Measurements from ENCODE around the gene PDE6C.

Gene PDE6C

GRCh38 chr10:93707623-93708022 lies 95.3 kb downstream of the PDE6C start:
- no peak for DNase-seq

GRCh38 chr10:93710333-93710909 lies 98.1 kb downstream of the PDE6C start:
- no peak for DNase-seq

GRCh38 chr10:93711891-93712290 lies 99.6 kb downstream of the PDE6C start:
- no peak for DNase-seq

GRCh38 chr10:93712593-93712992 lies 100.3 kb downstream of the PDE6C start:
- no peak for DNase-seq

- DNase-seq, result no peak
These were observed 103.0 kb downstream of the PDE6C start for GRCh38 chr10:93715345-93715744.
